MG63 (cell line): Measurements from ENCODE around the gene HPCAL4. TPM values are rescaled to one million over a fixed set of nuclear protein-coding genes. Genes with fewer than 3 reads are reported as not detected.
A peak's percentile ranks its signal among the peaks of the same experiment; 100 is the strongest.

ENCODE experiments used
- DNase-seq: peaks from one replicate; pipeline ENCODE4 v3.0.0-alpha.2; 2020
- H3K27me3 ChIP-seq: fragments of 250-450 bp; sonication (Bioruptor Pico); 2 replicates; pipeline ENCODE4 v1.5.1; 2020; ENCODE audit warnings: mild to moderate bottlenecking, moderate library complexity
- H3K36me3 ChIP-seq: fragments of 250-450 bp; sonication (Bioruptor Pico); 2 replicates; pipeline ENCODE4 v1.5.1; 2020; ENCODE audit warnings: mild to moderate bottlenecking, moderate library complexity
- H3K4me3 ChIP-seq: fragments of 250-450 bp; sonication (Bioruptor Pico); 2 replicates; pipeline ENCODE4 v1.5.1; 2020; ENCODE audit warnings: mild to moderate bottlenecking, moderate library complexity
- H3K9me3 ChIP-seq: fragments of 250-450 bp; sonication (Bioruptor Pico); 2 replicates; pipeline ENCODE4 v1.5.1; 2020; ENCODE audit warnings: mild to moderate bottlenecking, moderate library complexity
- total RNA-seq: library from RNA; depleted of rRNA; stranded (reverse); fragments of >200 nt; shearing (Covaris generic); gene quantifications from 2 replicates; pipeline ENCODE4 v1.2.3, GENCODE V29; 2014; ENCODE audit warnings: low replicate concordance; rRNA removed

Gene HPCAL4
- total RNA-seq: not detected in 2 replicates

DNA sequence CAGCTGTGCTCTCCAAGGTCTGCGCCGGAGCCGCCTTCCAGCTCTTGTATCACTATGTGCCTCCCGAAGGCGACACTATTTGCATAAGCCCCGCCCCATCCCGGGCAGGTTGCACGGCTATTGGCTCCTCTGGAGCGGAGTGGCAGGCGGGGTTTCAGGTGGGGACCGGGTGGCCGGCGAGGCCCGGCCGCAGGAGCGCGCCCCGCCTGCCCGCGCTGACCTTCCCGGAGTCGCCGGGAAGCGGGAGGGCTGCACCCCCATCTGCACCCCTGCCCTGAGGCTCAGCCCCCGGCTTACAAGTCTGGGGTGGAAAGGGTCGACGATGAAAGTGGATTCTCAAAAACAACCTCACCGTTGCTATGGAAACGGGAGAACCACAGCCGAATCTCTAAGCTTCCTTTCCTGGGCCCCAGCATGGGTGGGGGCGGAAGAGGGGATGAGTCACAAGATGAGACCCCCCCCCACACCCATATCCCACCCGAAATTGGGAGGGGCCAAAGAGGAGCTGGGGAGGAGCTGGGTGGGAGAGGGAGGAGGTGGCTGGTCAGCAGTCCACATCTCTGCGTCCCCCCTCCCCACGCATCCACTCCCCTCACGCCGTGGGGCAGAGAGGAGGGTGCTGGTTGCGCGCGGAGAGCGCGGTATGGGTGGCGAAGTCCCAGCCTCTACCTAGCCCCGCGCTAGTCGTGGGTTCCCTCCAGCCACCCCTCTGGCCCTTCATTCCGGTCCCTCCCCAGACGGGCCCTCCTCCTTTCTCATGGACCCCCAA, at the start of gene HPCAL4:
TSS of gene HPCAL4 (minus strand) at position 51 of the 769 bp plus-strand sequence. CDS start 6,830 bp downstream, outside the sequence.
- peak within 1 kb of the TSS; percentile 29 for H3K4me3 ChIP-seq
- no peaks in the 10 kb centered on the region for H3K9me3 ChIP-seq
- H3K36me3 ChIP-seq: no peaks in the 10 kb centered on the region
- DNase-seq: peak; percentile 78
- H3K27me3 ChIP-seq: peaks cover 45% of the 10 kb centered on the region

DNA sequence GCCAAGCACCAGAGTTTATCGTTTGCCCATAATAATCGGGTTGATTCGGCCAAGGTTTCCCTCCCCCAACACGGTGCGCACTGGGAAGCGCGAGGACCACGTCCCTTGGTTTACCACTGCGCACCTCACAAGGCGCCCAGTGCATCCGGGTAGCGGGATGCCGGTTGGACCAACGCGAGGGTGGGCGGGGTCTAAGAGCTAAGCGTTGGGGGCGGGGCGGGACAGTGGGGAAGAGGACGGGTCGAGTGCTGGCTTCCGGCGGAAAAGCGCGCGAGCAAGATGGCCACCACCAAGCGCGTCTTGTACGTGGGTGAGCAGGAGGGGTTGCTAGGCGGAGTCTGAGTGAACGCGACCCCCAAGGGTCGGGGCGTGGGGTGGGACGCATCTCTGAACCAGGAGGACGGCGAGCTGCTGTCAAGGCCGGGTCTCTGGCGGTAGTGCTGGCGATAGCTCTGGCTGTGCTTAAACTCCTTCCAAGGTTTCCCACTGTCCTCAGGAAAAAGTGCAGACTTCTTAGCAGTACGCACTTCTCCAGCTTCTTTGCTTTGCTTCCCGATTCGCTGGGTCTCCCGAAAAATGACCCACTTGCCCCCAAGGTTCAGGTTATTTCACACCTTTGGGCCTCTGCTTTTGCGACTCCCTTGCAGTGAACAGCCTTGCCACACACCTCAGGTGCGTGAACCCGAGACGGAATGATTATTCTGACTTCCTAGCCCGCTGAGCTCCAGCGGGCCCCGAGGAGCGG, 47.6 kb upstream of the HPCAL4 start, which contains the start of gene PPIE:
TSS of gene PPIE (plus strand) at position 261 of the 745 bp plus-strand sequence. CDS start at position 280, 19 bp downstream.
- peaks cover 38% of the 10 kb centered on the region for H3K36me3 ChIP-seq
- H3K27me3 ChIP-seq: no peaks in the 10 kb centered on the region
- H3K9me3 ChIP-seq: no peaks in the 10 kb centered on the region
- DNase-seq: peak; percentile 94
- peak within 1 kb of the TSS; percentile 94 for H3K4me3 ChIP-seq

DNA sequence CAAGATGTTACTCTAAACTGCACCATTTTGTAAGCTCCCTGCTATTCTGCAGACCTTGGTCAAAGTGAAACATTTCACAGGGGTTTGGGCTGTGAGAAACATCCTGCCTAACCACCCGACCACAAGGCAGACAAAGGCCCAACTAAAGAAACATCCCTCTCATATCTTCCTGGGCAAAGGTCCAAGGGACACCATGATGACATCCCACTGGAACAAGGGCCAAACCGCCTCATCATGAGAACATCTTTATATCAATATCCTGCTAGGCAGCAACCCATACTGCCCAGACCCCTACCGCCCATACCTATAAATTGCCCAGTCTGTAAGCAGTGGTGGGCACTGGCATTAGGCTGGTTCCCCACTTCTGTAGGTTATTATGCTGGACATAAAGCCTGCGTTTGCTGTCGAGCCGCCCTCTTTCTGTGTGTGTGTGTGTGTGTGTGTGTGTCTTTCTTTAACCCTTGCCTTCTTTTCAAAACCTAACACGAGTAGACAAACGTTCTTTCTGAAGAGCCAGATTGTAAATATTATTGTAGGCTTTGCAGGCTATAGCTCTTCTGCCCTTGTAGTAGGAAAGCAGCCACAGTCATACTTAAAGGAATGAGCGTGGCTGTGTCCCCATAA, 46.4 kb upstream of the HPCAL4 start:
- Histone ChIP-seq H3K36me3 (peaks cover 26% of the 10 kb centered on the region), H3K9me3 (no peaks in the 10 kb centered on the region), H3K27me3 (no peaks in the 10 kb centered on the region), H3K4me3 (no peak overlapping the region; the same call in 1 of the 2 replicates)
- peak; percentile 70 for DNase-seq

DNA sequence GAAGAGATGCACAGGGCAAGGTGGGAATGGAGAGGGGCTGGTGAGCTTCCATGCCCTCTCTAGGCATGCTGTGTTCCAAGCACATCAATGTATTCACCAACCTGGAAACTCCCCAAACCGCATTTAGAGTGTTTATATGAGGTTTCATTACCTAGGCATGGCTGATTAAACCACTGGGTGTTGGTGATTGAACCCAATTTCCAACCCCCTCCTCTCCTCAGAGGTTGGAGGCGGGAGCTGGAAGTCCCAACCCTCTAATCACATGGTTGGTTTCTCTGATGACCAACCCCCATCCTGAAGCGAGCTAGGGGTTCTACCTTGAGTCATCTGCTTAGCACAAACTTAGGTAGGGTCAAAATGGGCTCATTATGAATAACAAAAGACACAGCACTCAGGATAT, 44.5 kb upstream of the HPCAL4 start:
- Histone ChIP-seq H3K4me3 (no peak overlapping the region), H3K36me3 (peaks cover 10% of the 10 kb centered on the region), H3K9me3 (0 out of 2 replicates have a peak, but pooled peaks cover under 1% of the 10 kb centered on the region), H3K27me3 (no peaks in the 10 kb centered on the region)
- peak; percentile 61 for DNase-seq

DNA sequence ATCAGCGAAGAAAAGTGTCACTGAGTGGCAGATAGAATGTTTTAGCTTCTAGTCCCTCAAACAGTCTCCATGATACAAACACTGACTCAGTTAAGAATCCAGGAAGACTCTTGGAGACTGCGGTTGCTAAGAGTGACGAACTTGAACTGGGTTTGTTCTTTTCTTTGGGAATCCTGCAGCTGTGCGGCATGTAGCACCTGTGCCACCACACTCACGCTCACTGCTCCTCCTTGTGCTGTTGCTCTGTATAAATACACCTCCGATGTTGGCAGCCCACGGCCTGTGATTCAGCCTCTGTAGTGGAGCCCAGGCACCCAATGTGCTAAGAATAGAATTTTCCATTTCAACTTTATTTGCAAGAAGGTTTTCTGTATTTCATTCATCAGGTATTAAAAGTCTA, 41.9 kb upstream of the HPCAL4 start:
- Histone ChIP-seq H3K36me3 (no peaks in the 10 kb centered on the region), H3K9me3 (peaks cover 3% of the 10 kb centered on the region; the same call in 1 of the 2 replicates), H3K27me3 (peaks cover 4% of the 10 kb centered on the region), H3K4me3 (no peak overlapping the region)
- peak; percentile 53 for DNase-seq

DNA sequence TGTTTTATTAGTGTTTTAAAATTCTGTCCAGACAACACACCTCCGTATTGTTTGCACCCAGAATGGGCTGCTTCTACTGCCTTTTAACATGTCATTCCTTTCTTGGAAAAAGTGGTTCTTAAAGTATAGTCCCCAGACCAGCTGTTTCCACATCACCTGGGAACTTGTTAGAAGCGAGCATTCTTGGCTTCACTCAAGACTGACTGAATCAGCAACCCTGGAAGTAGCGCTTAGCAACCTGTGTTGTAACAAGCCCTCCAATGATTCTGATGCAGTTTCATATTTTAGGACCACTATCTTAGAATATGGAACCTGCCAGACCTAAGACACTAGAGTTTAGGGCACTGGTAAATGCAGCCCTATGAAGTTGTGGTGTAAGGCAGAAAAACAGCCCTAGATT, 41.5 kb upstream of the HPCAL4 start:
- DNase-seq: no peak
- peaks cover 8% of the 10 kb centered on the region for H3K27me3 ChIP-seq
- no peaks in the 10 kb centered on the region for H3K36me3 ChIP-seq
- no peak overlapping the region for H3K4me3 ChIP-seq
- H3K9me3 ChIP-seq: peaks cover 3% of the 10 kb centered on the region; the same call in 1 of the 2 replicates

DNA sequence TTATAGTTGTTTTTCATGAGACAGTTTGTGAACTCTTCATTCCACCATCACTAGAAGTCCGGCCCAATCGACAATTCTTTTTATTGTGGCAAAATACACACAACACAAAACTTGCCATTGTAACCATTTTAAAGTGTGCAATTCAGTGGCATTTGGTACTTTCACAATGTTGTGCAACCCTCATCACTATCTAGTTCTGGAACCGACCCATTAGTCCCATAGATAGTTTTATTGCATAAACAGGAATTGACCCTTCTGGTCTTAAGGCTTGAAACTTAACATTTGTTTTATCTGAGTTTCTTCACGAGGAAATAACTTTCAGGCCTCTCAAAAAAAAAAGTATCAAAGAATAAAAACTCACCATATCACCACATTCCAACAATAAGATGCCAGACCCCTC, 38.6 kb upstream of the HPCAL4 start:
- peaks cover 24% of the 10 kb centered on the region for H3K27me3 ChIP-seq
- H3K36me3 ChIP-seq: no peaks in the 10 kb centered on the region
- H3K9me3 ChIP-seq: peaks cover 3% of the 10 kb centered on the region; the same call in 1 of the 2 replicates
- H3K4me3 ChIP-seq: no peak overlapping the region
- no peak for DNase-seq

DNA sequence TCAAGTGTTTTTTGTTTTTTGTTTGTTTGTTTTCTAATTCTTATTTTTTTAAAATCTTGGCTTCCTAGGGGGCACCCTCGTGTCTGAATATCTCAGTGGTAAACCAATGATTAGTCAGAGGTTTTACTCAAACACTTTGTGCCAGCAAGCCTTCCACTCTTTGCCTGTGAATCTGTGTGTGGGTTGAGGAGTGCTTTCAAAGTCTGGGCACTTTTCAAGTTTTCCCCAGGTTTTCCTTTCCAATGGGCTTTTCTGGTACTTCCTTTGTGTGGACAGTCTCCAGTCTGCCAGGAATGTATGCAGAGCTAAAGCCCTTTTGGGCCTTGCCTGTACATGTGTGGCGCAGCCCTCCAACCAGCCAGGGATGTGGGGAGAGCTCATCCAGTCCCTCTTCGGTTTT, 37.8 kb upstream of the HPCAL4 start:
- Histone ChIP-seq H3K36me3 (no peaks in the 10 kb centered on the region), H3K27me3 (peaks cover 24% of the 10 kb centered on the region), H3K4me3 (no peak overlapping the region), H3K9me3 (peaks cover 3% of the 10 kb centered on the region)
- peak; percentile 55 for DNase-seq

DNA sequence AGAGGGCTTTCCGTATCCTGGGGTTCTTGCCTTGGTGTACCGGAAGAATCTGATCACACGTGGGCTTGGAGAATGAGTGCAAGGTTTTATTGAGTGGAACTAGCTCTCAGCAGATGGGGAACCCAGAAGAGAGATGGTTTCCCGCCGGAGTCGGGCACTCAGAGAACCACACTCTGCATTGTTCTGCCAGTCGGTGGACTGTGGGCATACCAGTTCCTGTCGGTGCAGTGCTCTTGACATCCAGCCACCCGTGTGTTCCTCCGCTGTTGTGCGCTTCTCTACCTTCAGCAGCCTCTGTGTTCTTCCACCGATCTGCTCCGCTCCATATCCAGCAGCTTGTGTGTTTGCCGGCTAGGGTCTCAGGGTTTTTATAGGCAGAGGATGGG, 36.7 kb upstream of the HPCAL4 start:
- Histone ChIP-seq H3K36me3 (no peaks in the 10 kb centered on the region), H3K27me3 (peaks cover 24% of the 10 kb centered on the region), H3K4me3 (no peak overlapping the region), H3K9me3 (peaks cover 3% of the 10 kb centered on the region)
- no peak for DNase-seq

DNA sequence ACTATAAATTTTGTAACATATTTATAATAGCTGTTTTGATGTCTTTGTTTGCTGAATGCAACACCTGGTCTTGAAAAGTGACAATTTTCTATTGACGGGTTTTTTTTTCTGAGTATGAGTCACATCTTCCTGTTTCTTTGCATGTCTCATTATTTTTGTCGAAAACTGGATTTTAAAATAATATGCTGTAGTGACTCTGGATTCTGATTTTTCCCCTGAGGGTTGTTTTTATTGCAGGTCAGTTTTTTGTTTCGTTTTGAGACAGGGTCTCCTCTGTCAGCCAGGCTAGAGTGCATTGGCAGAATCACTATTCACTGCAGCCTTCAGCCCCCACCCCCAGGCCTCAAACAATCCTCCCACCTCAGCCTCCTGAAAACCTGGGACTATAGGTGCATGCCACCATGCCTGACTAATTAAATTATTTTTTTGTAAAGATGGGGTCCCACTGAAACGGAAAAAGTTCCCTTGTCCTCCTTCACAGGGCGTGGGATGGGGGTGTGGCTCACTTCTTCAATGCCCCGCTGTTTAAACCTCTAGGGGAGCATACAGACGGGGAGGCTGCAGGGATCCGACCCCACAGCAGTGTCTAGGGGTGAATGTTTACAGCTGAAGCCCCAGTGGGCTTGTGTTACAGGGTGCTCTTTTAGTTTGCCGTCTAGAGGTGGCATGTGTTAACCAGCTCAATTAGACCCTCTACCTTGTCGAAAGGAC, 36.1 kb upstream of the HPCAL4 start:
- Histone ChIP-seq H3K27me3 (peaks cover 24% of the 10 kb centered on the region), H3K9me3 (peaks cover 3% of the 10 kb centered on the region), H3K4me3 (no peak overlapping the region), H3K36me3 (no peaks in the 10 kb centered on the region)
- DNase-seq: no peak

DNA sequence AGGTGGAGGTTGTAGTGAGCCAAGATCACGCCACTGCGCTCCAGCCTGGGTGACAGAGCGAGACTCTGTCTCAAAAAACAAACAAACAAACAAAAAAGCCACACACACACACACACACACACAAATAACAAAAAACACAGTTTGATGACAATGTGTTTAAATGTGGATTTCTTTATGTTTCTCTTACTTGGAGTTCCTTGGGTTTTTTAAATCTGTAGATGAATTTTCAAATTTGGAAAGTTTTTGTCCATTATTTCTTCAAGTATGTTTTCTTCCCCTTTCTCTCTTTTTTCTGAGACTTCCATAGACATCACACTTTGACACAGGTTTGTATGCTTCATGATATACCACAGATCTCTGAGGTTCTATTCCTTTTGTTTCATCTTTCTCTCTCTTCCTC, 35.4 kb upstream of the HPCAL4 start:
- H3K4me3 ChIP-seq: no peak overlapping the region
- peaks cover 3% of the 10 kb centered on the region for H3K9me3 ChIP-seq
- no peaks in the 10 kb centered on the region for H3K36me3 ChIP-seq
- DNase-seq: no peak
- H3K27me3 ChIP-seq: peaks cover 24% of the 10 kb centered on the region

DNA sequence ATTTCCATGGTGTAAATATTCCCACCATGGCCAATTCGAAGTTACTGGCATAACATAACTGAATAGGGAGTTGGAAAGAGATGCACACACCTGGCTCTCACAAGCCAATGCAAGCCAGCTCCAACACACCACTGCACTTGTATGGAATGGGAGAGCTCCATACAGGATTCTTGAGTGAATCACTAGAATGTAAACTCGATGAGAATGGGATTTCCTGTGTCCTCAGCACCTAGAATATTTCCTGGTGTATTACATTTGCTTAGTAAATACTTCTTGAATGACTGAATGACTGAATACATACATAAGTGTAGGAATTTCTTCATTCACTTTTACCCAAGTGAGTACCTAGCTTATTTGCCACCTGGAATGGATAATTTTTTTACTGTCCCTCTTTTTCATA, 31.3 kb upstream of the HPCAL4 start:
- DNase-seq: no peak
- peaks cover 25% of the 10 kb centered on the region for H3K27me3 ChIP-seq
- H3K36me3 ChIP-seq: no peaks in the 10 kb centered on the region
- H3K9me3 ChIP-seq: no peaks in the 10 kb centered on the region; the same call in 1 of the 2 replicates
- no peak overlapping the region for H3K4me3 ChIP-seq

DNA sequence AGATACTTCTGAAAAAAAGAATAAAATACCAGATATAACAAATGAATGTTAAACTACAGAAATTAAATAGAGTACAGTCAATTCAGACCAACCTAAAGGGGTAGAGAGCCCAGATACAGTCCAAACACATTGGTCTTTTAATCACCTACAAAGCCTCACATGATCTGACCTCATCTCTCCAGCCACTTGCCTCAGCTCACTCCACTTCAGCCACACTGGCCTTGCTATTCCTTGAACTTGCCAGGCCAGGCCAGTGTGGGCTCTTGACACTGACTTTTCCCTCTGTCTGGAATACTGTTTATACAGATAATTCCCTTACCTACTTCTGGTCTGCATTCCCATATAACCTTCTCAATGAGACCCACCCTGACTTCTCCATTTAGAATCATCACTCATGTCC, 30.4 kb upstream of the HPCAL4 start:
- H3K9me3 ChIP-seq: no peaks in the 10 kb centered on the region; the same call in 1 of the 2 replicates
- H3K36me3 ChIP-seq: no peaks in the 10 kb centered on the region
- no peak overlapping the region for H3K4me3 ChIP-seq
- peaks cover 28% of the 10 kb centered on the region for H3K27me3 ChIP-seq
- DNase-seq: no peak

DNA sequence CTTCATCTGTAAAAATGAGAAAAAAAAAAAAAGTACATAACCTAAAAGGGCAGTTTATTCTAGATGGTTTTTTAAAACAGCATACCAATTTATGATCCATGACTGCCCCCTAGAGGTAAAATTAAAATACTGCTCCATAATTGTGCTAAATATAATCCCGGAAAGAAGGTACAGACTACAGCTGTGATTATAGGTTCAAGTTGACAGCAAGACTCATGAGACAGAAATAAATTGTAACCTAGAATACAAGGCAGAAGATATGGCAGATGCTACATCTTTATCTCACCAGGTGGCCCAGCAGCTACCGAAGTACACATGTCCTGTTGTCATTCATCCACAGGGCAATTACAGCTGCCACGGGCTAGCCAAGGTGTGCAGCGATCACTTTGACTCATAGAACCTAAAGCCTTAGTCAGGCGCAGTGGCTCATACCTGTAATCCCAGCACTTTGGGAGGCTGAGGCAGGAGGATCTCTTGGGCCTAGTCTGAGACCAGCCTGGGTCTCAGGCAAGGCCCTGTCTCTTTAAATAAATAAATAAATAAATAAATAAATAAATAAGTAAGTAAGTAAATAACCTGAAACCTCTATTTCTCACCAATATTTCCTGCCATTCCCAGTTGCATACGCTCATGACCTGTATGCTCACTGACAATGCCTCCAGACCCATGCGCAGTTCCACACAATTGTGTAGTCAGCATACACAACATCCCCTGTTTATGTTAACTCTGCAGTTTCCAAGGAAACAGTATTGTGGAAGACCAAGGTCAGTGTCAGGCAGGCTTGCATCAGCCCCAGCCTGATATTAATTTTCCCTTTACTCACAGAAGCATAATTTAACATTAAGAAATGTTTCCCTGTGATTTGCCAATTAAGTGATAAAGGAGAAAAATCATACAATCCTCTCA, 29.1 kb upstream of the HPCAL4 start:
- H3K36me3 ChIP-seq: no peaks in the 10 kb centered on the region
- no peak for DNase-seq
- peaks cover 35% of the 10 kb centered on the region for H3K27me3 ChIP-seq
- no peaks in the 10 kb centered on the region; the same call in 1 of the 2 replicates for H3K9me3 ChIP-seq
- no peak overlapping the region for H3K4me3 ChIP-seq

DNA sequence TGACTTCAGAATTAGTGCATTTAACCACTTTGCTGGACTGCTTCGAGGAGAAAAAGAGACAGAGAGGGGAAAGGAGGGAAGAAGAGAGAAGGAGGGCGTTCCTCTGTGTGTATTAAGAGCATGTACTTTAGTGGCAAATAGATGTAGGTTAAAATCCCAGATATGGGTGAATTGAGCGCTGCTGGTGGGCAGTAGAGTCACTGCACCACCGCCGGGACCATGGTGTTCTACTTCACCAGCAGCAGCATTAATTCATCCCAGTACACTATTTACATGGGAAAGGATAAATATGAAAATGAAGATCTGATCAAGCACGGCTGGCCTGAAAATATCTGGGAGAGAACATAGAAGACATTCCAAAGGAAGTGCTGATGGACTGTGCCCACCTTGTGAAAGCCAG, 26.6 kb upstream of the HPCAL4 start:
- Histone ChIP-seq H3K4me3 (no peak overlapping the region), H3K27me3 (peaks cover 38% of the 10 kb centered on the region), H3K9me3 (no peaks in the 10 kb centered on the region), H3K36me3 (no peaks in the 10 kb centered on the region)
- DNase-seq: no peak
